T-helper 1 cell treated with Interleukin-12 subunit alpha and Interleukin-12 subunit beta and Interleukin-4 antibody, amounts not matched to agents 30 μg/mL and 1 μg/mL, for 36 hours (primary cell): ENCODE data around the gene GAB2.

Source experiments
- H3K27ac Mint-ChIP-seq: one replicate; pipeline ENCODE4 v1.8.0; 2021; ENCODE audit warnings: mild to moderate bottlenecking, mixed read lengths
- H3K27me3 Mint-ChIP-seq: one replicate; pipeline ENCODE4 v1.8.0; 2021; ENCODE audit warnings: low read depth, mixed read lengths
- H3K36me3 Mint-ChIP-seq: one replicate; pipeline ENCODE4 v1.8.0; 2021; ENCODE audit warnings: low read depth, mixed read lengths
- H3K4me1 Mint-ChIP-seq: one replicate; pipeline ENCODE4 v1.8.0; 2021; ENCODE audit warnings: low read depth, mixed read lengths
- H3K4me3 Mint-ChIP-seq: one replicate; pipeline ENCODE4 v1.8.0; 2021; ENCODE audit warnings: mild to moderate bottlenecking, moderate library complexity, mixed read lengths
- H3K9me3 Mint-ChIP-seq: one replicate; pipeline ENCODE4 v1.8.0; 2021; ENCODE audit warnings: mixed read lengths

GAB2 gene

DNA sequence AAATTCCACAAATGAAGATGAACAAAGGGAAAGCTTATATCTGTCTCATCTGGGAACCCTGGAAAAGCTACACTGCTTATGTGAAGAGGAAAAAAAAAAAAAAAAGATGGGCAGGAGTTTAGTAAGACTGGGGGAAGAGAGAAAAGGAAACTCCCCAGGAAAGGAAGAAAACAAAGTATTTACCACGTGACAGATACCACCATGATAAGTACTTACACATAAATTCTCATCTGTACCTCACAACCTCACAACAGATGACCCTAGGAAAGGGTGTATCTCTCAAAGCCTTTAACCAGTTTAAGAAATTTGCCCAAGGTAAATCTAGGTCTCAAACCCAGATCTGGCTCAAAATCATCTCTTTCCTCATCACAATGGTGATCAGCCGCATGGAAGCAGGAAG, 77.1 kb downstream of the GAB2 start:
- peaks cover 74% of the 10 kb centered on the region for H3K4me1 Mint-ChIP-seq
- H3K27ac Mint-ChIP-seq = peak overlapping the region; percentile 89
- H3K9me3 Mint-ChIP-seq = peaks cover 18% of the 10 kb centered on the region
- no peaks in the 10 kb centered on the region for H3K27me3 Mint-ChIP-seq
- peak overlapping the region; percentile 53 for H3K4me3 Mint-ChIP-seq
- H3K36me3 Mint-ChIP-seq = peaks cover 39% of the 10 kb centered on the region

DNA sequence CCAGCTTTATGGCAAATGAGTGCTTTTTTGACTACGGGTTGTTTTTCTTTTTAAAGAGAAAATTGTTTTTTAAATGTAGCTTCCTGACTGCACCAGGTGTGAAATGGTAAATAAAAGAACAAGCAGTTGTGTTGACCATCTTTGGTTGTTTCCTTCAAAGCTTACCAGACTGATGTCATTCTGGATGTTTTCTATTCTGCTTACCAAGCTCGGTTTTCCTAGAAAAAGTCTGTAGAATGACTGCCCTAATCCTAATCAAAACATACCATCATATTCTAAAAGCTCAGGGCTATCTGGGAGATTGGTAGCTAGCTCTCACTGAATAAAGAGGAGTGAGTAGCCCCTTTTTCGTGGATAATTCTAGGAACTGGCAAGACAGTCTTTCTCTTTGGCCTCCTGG, 77.7 kb downstream of the GAB2 start:
- H3K9me3 Mint-ChIP-seq = peaks cover 24% of the 10 kb centered on the region
- peaks cover 72% of the 10 kb centered on the region for H3K4me1 Mint-ChIP-seq
- no peaks in the 10 kb centered on the region for H3K27me3 Mint-ChIP-seq
- H3K36me3 Mint-ChIP-seq = peaks cover 45% of the 10 kb centered on the region
- H3K4me3 Mint-ChIP-seq = peak overlapping the region; percentile 53
- peak overlapping the region; percentile 89 for H3K27ac Mint-ChIP-seq

DNA sequence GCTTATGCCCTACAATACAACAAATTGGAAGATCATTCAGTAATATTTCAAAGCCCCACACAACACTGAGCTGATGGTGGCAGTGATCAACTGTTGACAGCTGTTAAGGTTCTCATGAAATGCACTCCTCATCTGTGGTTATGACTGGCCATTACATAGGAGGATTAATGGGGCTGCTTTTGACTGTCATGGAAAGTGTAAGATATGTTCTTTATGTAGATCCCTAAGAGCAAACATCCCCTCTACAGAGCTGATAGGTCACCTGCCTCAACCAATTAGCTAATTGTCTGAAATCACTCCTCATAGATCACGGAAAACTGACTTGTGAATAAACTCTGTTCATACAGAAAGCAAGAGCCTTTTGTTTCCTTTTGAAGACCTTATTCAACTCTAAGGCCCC, 78.1 kb downstream of the GAB2 start:
- Mint-ChIP-seq H3K9me3 (peaks cover 26% of the 10 kb centered on the region), H3K4me1 (peaks cover 77% of the 10 kb centered on the region), H3K36me3 (peaks cover 49% of the 10 kb centered on the region), H3K27me3 (no peaks in the 10 kb centered on the region), H3K4me3 (peak overlapping the region; percentile 53), H3K27ac (peak overlapping the region; percentile 89)

DNA sequence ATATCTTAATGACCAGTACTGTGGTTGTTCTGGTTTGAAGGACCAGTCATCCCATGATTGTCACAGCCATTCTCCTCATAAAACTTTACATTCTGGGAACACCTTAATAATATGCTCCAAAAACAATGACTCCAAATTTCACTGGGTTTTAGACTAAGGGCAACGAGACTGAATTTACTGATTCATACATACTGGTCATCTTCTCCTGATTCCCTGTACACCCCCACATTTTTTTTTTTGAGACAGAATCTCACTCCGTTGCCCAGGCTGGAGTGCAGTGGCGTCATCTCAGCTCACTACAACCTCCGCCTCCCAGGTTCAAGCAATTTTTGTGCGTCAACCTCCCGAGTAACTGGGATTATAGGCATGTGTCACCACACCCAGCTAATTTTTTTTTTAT, 78.9 kb downstream of the GAB2 start:
- Mint-ChIP-seq H3K9me3 (peaks cover 22% of the 10 kb centered on the region), H3K27ac (peak overlapping the region; percentile 89), H3K4me3 (no peak overlapping the region), H3K4me1 (peaks cover 75% of the 10 kb centered on the region), H3K36me3 (peaks cover 48% of the 10 kb centered on the region), H3K27me3 (no peaks in the 10 kb centered on the region)

DNA sequence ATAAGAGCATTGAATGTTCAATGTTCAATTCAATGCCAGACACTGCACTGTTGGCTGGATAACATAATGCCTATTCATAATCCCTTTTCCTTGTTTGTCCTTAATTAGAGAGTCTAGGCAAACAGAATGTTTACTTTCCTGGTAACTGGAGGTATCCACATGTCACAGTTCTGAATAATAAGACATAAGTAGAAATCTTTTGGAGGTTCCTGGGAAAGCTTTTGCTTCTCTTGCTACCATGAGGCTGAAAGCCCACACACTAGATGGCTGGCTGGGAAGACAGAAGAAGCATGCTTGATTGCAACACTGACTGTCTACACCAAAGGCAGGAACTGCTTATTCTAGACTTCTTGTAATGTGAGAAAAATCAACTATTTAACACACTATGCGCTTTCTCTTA, 79.5 kb downstream of the GAB2 start:
- no peaks in the 10 kb centered on the region for H3K27me3 Mint-ChIP-seq
- H3K36me3 Mint-ChIP-seq = peaks cover 48% of the 10 kb centered on the region
- no peak overlapping the region for H3K4me3 Mint-ChIP-seq
- peaks cover 79% of the 10 kb centered on the region for H3K4me1 Mint-ChIP-seq
- H3K27ac Mint-ChIP-seq = peak overlapping the region; percentile 89
- H3K9me3 Mint-ChIP-seq = peaks cover 22% of the 10 kb centered on the region

DNA sequence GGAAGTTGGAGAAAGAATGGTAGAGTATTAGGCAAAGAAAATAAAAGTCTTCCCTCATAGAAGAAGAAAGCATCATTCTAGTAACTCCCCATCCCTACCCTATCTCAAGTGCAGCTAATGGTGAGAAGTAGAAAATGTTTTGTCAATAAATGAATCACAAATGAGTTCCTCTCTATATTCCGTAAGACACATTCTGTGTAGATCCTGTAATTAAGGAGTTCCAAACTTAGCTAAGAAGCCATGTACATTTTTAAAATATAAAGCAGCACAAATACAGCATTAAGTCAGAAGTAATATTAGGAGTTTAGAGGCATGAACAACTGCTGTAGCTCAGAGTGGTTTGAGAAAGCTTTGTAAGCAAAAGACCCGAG, 80.1 kb downstream of the GAB2 start:
- Mint-ChIP-seq H3K27me3 (no peaks in the 10 kb centered on the region), H3K27ac (peak overlapping the region; percentile 18), H3K9me3 (peaks cover 22% of the 10 kb centered on the region), H3K36me3 (peaks cover 44% of the 10 kb centered on the region), H3K4me3 (no peak overlapping the region), H3K4me1 (peaks cover 80% of the 10 kb centered on the region)

DNA sequence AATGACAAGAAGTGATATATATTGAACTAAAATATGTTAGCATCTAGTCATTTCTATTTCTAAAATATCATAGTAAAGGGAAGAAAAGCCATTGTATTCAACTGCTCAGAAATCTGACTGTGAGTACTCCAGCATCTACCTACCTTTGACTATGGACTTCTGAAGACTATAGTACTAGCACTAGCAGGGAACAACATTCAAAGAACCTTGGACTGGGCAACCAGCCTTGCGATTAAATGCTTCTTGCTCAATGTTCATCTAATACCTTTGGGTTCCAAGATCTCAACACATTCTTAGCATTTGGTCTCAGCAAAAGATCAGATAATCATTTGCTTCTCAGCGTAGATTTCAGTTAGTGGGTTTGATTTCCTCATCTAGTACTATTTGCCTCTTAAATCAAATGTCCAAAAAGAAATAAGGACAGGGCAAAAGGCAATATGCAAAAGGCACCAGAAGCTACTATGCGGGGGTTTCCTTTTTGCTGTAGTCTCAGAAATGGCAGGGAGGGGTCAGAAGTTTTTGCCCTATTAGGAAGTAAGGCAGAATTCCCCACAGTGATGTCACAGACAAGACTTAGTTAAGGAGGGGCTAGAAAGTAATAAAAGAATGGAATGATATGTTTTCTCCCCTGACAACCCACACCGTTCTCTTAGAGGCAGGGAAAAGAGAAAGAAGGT, 80.6 kb downstream of the GAB2 start:
- Mint-ChIP-seq H3K27ac (peak overlapping the region; percentile 18), H3K4me3 (peak overlapping the region; percentile 0), H3K36me3 (peaks cover 41% of the 10 kb centered on the region), H3K4me1 (peaks cover 82% of the 10 kb centered on the region), H3K27me3 (no peaks in the 10 kb centered on the region), H3K9me3 (peaks cover 20% of the 10 kb centered on the region)

DNA sequence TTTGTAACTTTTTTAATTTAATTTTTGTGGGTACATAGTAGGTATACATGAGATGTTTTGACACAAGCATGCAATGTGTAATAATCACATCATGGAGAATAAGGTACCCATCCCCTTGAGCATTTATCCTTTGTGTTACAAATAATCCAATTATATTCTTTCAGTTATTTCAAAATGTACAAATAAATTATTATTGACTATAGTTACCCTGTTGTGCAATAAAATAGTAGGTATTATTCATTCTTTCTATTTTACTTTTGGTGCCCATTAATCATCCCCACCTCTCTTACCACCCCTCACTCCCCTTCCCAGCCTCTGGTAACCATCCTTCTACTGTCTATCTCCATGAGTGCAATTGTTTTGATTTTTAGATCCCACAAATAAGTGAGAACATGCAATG, 83.5 kb downstream of the GAB2 start:
- peaks cover 74% of the 10 kb centered on the region for H3K4me1 Mint-ChIP-seq

DNA sequence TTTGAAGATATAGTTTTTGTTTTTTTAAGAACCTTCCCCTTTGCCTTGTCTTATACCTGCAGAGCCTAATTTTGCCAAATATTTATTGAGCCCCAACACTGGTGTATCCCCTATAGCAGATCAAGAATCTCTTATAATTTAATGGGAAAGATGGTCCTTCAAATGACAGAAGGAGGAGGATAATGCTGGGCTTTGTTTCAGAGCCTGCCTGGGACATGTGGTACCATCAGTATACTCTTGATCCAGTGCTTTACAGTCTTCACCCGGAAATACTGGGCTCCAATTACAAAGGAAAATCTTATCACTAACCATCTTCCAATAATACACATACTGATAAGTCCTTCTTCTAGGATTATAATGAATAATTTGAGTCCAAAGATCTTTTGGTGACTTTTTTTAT, 84.7 kb downstream of the GAB2 start:
- H3K4me3 Mint-ChIP-seq = peak overlapping the region; percentile 7
- H3K9me3 Mint-ChIP-seq = peaks cover 20% of the 10 kb centered on the region
- peaks cover 65% of the 10 kb centered on the region for H3K4me1 Mint-ChIP-seq
- H3K27me3 Mint-ChIP-seq = no peaks in the 10 kb centered on the region
- peak overlapping the region; percentile 68 for H3K27ac Mint-ChIP-seq
- peaks cover 34% of the 10 kb centered on the region for H3K36me3 Mint-ChIP-seq

More for the DNA sequence above, 83.5 kb downstream of the GAB2 start:
- Mint-ChIP-seq H3K27me3 (no peaks in the 10 kb centered on the region), H3K9me3 (peaks cover 11% of the 10 kb centered on the region), H3K4me3 (no peak overlapping the region), H3K36me3 (peaks cover 35% of the 10 kb centered on the region), H3K27ac (no peak overlapping the region)

DNA sequence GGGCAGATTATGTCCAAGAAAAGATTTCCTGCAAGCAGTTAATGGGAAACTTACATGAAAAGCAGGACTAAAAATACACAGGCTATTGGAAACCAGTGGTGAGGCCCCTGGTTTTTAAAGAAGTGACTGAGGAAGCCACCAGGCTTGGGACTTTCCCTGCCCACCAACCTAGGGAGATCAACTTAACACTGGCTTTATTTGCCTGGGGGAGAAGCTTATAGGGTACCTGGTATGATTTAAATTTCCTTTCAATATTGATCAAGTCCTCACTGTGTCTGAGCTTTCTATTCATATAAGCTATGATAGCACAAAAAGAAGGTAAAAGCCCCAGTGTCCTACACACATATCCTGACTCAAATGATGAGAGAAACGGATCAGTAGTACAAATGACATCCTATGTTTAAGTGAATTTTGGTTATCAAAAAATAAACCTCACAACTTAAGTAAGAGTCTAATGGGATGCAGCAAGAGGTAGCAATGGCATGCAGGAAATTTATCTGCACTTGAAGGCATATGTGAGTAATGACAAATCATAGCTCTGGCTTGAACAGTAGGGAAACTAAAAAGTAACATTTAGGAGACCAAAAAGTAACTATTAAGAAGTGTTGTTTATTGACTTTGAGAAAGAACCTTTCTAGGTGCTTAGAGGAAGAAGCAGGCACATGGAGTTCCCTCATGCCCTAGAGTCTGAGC, 85.3 kb downstream of the GAB2 start:
- Mint-ChIP-seq H3K27ac (peak overlapping the region; percentile 68), H3K27me3 (no peaks in the 10 kb centered on the region), H3K36me3 (peaks cover 35% of the 10 kb centered on the region), H3K9me3 (peaks cover 20% of the 10 kb centered on the region), H3K4me1 (peaks cover 64% of the 10 kb centered on the region), H3K4me3 (peak overlapping the region; percentile 13)

DNA sequence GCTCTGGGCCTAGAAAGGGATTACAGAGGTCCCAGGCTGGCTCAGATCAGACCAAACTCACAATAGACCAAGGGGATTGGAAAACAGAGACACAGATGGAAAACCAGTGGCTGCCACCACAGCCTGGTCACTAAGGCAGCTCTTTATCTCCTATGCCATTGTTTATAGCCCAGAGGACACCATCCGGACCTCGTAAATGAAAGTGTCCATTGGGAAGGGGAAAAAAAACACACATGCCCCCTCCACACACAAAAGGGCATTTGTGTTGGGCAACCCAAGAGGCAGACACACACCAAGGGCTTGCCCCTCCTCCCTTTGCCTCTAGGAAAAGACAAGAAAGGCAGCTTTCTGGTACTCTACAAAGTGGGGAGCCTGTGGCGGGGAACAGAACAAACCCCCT, 85.9 kb downstream of the GAB2 start:
- H3K4me3 Mint-ChIP-seq = peak overlapping the region; percentile 13
- peaks cover 20% of the 10 kb centered on the region for H3K9me3 Mint-ChIP-seq
- peaks cover 62% of the 10 kb centered on the region for H3K4me1 Mint-ChIP-seq
- H3K27me3 Mint-ChIP-seq = no peaks in the 10 kb centered on the region
- H3K36me3 Mint-ChIP-seq = peaks cover 40% of the 10 kb centered on the region
- H3K27ac Mint-ChIP-seq = peak overlapping the region; percentile 68

DNA sequence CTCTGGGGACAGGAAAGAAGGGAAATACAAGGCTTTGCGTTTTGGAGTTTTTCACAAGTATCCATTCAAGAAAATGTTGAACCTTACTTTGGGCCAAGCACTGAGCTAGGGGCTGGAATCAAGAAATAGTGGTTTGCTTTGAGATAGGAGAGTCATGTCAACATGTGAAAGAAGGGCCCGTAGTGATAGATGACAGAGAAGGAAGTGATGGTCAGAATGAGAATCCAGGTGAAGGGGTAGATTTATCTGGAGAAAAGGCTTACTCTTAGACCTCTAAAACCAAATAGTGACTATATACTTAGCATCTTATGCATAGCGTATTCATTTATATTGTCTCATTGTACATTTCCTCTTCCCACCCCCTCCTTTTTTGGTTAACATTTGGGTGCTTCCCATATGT, 87.3 kb downstream of the GAB2 start:
- Mint-ChIP-seq H3K36me3 (peaks cover 38% of the 10 kb centered on the region), H3K27ac (peak overlapping the region; percentile 13), H3K4me1 (peaks cover 71% of the 10 kb centered on the region), H3K9me3 (peaks cover 16% of the 10 kb centered on the region), H3K4me3 (peak overlapping the region; percentile 4), H3K27me3 (no peaks in the 10 kb centered on the region)

DNA sequence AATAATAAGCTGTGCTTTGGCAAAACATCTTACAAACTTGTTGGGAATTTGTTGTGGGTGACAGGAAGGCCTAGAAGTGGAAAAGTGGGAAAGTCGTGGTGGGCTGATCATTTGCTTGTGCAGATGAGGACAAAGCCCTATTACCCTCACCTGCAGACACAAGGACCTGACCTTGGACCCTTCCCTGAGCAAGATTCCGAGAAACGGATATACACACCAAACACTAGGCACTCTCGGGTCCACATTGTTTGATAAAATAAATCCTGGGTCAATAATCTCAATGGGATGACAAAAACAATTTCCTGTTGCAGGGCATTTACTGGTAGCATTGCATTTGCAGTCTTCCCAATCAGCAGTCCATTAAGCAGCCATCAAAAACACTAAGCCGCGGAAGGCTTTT, 89.7 kb downstream of the GAB2 start:
- H3K27me3 Mint-ChIP-seq = no peaks in the 10 kb centered on the region
- H3K27ac Mint-ChIP-seq = no peak overlapping the region
- H3K36me3 Mint-ChIP-seq = peaks cover 30% of the 10 kb centered on the region
- peaks cover 10% of the 10 kb centered on the region for H3K9me3 Mint-ChIP-seq
- peaks cover 69% of the 10 kb centered on the region for H3K4me1 Mint-ChIP-seq
- H3K4me3 Mint-ChIP-seq = no peak overlapping the region

DNA sequence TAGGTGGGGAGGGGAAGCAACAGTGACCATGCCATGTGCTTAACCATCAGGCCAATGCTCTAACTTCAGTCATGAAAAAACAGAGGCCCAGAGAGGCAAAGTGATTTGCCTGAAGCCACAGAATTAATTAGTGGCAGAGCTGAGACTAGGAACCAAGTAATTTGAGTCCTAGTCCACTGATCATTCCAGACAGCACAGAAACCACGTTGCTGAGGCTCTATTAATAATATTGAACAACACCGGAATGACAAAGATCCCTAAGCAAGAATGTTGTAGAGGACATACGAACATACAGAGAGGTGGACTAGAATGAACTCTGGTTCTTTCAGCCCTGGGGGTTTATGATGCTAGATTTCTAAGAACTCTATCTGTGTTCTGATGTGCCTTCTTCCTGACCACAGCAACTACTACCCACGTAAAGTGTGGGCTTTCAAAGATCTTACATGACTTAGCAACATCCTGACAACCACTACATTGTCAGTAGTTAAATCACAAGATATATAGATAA, 92.3 kb downstream of the GAB2 start:
- peak overlapping the region; percentile 32 for H3K4me3 Mint-ChIP-seq
- peaks cover 41% of the 10 kb centered on the region for H3K36me3 Mint-ChIP-seq
- peaks cover 67% of the 10 kb centered on the region for H3K4me1 Mint-ChIP-seq
- H3K9me3 Mint-ChIP-seq = peaks cover 15% of the 10 kb centered on the region
- H3K27me3 Mint-ChIP-seq = no peaks in the 10 kb centered on the region
- peak overlapping the region; percentile 68 for H3K27ac Mint-ChIP-seq

DNA sequence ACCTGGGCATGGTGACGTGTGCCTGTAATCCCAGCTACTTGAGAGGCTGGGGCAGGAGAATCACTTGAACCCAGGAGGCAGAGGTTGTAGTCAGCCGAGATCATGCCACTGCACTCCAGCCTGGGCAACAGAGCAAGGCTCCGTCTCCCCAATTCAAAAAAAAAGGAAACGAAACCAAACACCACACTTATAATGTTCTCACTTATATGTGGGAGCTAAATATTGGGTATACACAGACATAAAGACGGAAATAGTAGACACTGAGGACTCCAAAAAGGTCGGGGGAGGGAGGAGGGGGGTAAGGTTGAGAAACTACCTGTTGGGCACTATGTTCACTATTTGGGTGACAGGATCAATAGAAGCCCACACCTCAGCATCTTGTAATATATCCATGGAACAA, 94.3 kb downstream of the GAB2 start:
- peaks cover 36% of the 10 kb centered on the region for H3K36me3 Mint-ChIP-seq
- peaks cover 10% of the 10 kb centered on the region for H3K9me3 Mint-ChIP-seq
- no peak overlapping the region for H3K4me3 Mint-ChIP-seq
- H3K27me3 Mint-ChIP-seq = no peaks in the 10 kb centered on the region
- H3K4me1 Mint-ChIP-seq = peaks cover 60% of the 10 kb centered on the region
- no peak overlapping the region for H3K27ac Mint-ChIP-seq
